ENCODE measurements around the gene ZNF799. TPM values are rescaled to one million over a fixed set of nuclear protein-coding genes. Genes with fewer than 3 reads are reported as not detected.

The ZNF799 gene
- 1 to 10 TPM; 6.2 to 7.5 (median 6.6) TPM for total RNA-seq

GRCh38 chr19:12400633-12401502 is at the start of gene ZNF799:
Gene ZNF799, minus strand, starts transcription at chr19:12401271. Its CDS starts 201 bp downstream, at chr19:12401070.
- no peak for TF ChIP-seq CTCF (IDR thresholded peaks at IDR 0.05; ENCODE audit: low read depth)

- no peak for TF ChIP-seq CTCF (IDR thresholded peaks at IDR 0.05; ENCODE audit: low read depth)
Observed at GRCh38 chr19:12450844-12451243, 49.8 kb upstream of the ZNF799 start.

GRCh38 chr19:12448808-12449207 is 47.7 kb upstream of the ZNF799 start:
- no peak for TF ChIP-seq CTCF (IDR thresholded peaks at IDR 0.05; ENCODE audit: low read depth)

GRCh38 chr19:12440541-12441316 is 39.7 kb upstream of the ZNF799 start, which contains the start of gene ZNF443:
Gene ZNF443, minus strand, starts transcription at chr19:12441021. Its CDS starts 107 bp downstream, at chr19:12440914.
- no peak for TF ChIP-seq CTCF (IDR thresholded peaks at IDR 0.05; ENCODE audit: low read depth)

GRCh38 chr19:12425888-12426274 is 24.8 kb upstream of the ZNF799 start:
- no peak for TF ChIP-seq CTCF (IDR thresholded peaks at IDR 0.05; ENCODE audit: low read depth)

GRCh38 chr19:12425236-12425887 is 24.3 kb upstream of the ZNF799 start:
- no peak for TF ChIP-seq CTCF (IDR thresholded peaks at IDR 0.05; ENCODE audit: low read depth)
